PC-3 (cell line): ENCODE results near the gene VASH1. TPM values are rescaled to one million over a fixed set of nuclear protein-coding genes. Genes with fewer than 3 reads are reported as not detected.

Experiments used
- ATAC-seq: fragments of 200-7000 bp; cut with Tn5 transposase; 2 replicates; pipeline ENCODE4 v1.9.1; 2020; ENCODE audit warnings: mild to moderate bottlenecking, moderate library complexity
- BruUV-seq: library from RNA; stranded (reverse); fragments of 400-500 nt; replicated peaks from 2 replicates; lab custom pipeline; 2021; lab: Mats Ljungman, UMichigan
- CTCF ChIA-PET: fragments of 300-600 bp; sonication (Branson Sonifier 250); formaldehyde crosslinking; loops from one replicate; lab custom pipeline; 2022; ENCODE audit warnings: antibody characterized with exemption; lab: Charles Lee
- POLR2A ChIA-PET: fragments of 300-600 bp; sonication (Branson Sonifier 250); formaldehyde crosslinking; loops from one replicate; lab custom pipeline; 2022; ENCODE audit warnings: antibody characterized with exemption; ENCODE audit not compliant: unreplicated experiment; lab: Charles Lee
- DNase-seq: peaks from one replicate; pipeline ENCODE4 v3.0.0-alpha.2; 2015
- H2AFZ ChIP-seq: fragments of 300-600 bp; sonication (generic); 2 replicates; pipeline ENCODE4 v1.6.0; 2016; ENCODE audit warnings: antibody characterized with exemption, low read length
- H3F3A ChIP-seq: fragments of 300-600 bp; sonication (generic); one replicate; pipeline ENCODE4 v1.6.0; 2017; ENCODE audit warnings: antibody characterized with exemption, low read length, control low read depth, mild to moderate bottlenecking; ENCODE audit not compliant: unreplicated experiment
- H3K27ac ChIP-seq: fragments of 300-600 bp; sonication (generic); 2 replicates; pipeline ENCODE4 v1.5.1; 2016; ENCODE audit warnings: mild to moderate bottlenecking, low read length
- H3K27me3 ChIP-seq: fragments of 300-600 bp; sonication (generic); 2 replicates; pipeline ENCODE4 v1.6.1; 2016; ENCODE audit warnings: low read length, mixed read lengths
- H3K36me3 ChIP-seq: fragments of 300-600 bp; sonication (generic); 2 replicates; pipeline ENCODE4 v1.6.1; 2016; ENCODE audit warnings: low read depth, mixed run types, low read length, mixed read lengths
- H3K4me1 ChIP-seq: fragments of 300-600 bp; sonication (generic); 2 replicates; pipeline ENCODE4 v1.5.1; 2016; ENCODE audit warnings: low read length; ENCODE audit not compliant: insufficient read depth
- H3K4me2 ChIP-seq: fragments of 300-600 bp; sonication (generic); 2 replicates; pipeline ENCODE4 v1.6.0; 2016; ENCODE audit warnings: low read length
- H3K4me3 ChIP-seq: fragments of 300-600 bp; sonication (generic); 2 replicates; pipeline ENCODE4 v1.5.1; 2016; ENCODE audit warnings: mild to moderate bottlenecking, low read length, mixed read lengths
- H3K79me2 ChIP-seq: fragments of 300-600 bp; sonication (generic); 2 replicates; pipeline ENCODE4 v1.6.1; 2017; ENCODE audit warnings: low read length, mixed read lengths
- H3K9ac ChIP-seq: fragments of 300-600 bp; sonication (generic); 2 replicates; pipeline ENCODE4 v1.6.0; 2016; ENCODE audit warnings: mild to moderate bottlenecking, low read length
- H3K9me2 ChIP-seq: fragments of 300-600 bp; sonication (generic); replicated peaks from 2 replicates; pipeline ENCODE4 v1.6.1; 2016; ENCODE audit warnings: mixed run types, low read length, mixed read lengths
- H3K9me3 ChIP-seq: fragments of 300-600 bp; sonication (generic); 2 replicates; pipeline ENCODE4 v1.6.1; 2016; ENCODE audit warnings: low read length, mixed read lengths
- H4K20me1 ChIP-seq: fragments of 300-600 bp; sonication (generic); 2 replicates; pipeline ENCODE4 v1.6.1; 2016; ENCODE audit warnings: low read length, mixed read lengths
- EZH2 ChIP-seq: fragments of 300-600 bp; sonication (generic); IDR thresholded peaks from one replicate; pipeline ENCODE4 v1.6.1; 2017; ENCODE audit warnings: antibody characterized with exemption, mild to moderate bottlenecking, low read length; ENCODE audit not compliant: unreplicated experiment
- EZH2phosphoT487 ChIP-seq: fragments of 300-600 bp; sonication (generic); IDR thresholded peaks from 2 replicates; pipeline ENCODE4 v1.6.1; 2018; ENCODE audit warnings: mild to moderate bottlenecking, antibody characterized with exemption, low read length, borderline replicate concordance
- intact Hi-C: fragments of 100-400 bp; cut with micrococcal nuclease; formaldehyde crosslinking; loops from 2 replicates; pipeline ENCODE4 v1.9.0; 2023
- total RNA-seq: library from RNA; depleted of rRNA; stranded (reverse); fragments of >200 nt; gene quantifications from 2 replicates; pipeline ENCODE4 v1.2.3, GENCODE V29; 2014
- TF ChIP-seq, protein P1 (sequence below): fragments of 300-600 bp; sonication (generic); conservative IDR thresholded peaks from 2 replicates; pipeline ENCODE4 v1.5.1; 2017; ENCODE audit warnings: antibody characterized with exemption, low read depth, mild to moderate bottlenecking, low read length

Gene VASH1
- total RNA-seq, 1 experiment from 2014 or later: 1.8 TPM

DNA sequence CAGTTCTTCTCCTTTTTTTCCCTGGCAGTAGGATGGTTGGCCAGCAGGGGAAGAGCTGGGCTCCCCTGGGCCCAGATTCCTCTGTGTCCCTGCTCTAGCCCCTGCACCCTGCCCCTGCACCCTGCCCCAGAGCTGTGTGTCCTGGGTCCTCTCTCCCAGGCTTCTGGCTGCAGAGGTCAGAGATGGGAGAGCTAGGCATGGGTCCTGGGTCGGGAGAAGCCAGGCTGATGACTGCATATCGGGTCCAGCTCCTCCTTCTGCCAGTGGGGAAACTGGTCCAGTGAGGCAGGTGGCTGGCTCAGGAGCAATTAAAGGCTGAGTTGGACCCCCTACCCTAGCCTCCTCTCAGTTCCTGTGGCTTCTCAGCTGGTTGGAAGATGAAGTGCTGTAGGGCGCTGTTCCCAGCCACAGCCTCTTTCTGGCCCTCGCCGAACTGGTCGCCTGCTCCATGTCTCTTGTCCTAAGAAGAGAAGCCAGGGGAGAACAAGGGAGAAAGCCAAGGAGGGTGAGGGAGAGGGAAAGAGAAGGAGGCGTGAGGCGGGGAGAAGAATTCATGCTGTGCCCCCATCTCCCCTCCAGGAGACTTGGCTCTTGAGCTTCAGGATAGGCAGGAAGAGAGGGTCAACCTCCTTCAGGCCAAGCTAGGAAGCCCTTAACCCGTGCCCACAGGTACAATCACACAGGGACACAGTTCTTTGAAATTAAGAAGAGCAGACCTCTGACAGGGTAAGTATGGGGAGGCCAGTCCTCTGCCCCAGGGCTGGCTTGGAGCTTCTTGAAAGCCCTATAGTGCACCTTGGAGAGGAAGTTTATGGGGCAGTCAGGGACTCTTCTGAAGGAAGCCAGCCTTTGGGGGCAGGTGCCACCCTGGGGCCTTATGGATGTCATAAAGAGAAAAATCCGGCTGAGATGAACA lies 9.5 kb downstream of the VASH1 start:
- no peak overlapping the region for H3K9ac ChIP-seq
- H3K79me2 ChIP-seq: no peaks in the 10 kb centered on the region
- no peaks in the 10 kb centered on the region for H3K9me3 ChIP-seq
- DNase-seq (no peak), ATAC-seq (no peak)
- H3K27me3 ChIP-seq: peaks cover 5% of the 10 kb centered on the region; the same call in 1 of the 2 replicates
- H3K4me2 ChIP-seq: no peak overlapping the region
- H4K20me1 ChIP-seq: no peaks in the 10 kb centered on the region
- TF ChIP-seq, protein P1, sequence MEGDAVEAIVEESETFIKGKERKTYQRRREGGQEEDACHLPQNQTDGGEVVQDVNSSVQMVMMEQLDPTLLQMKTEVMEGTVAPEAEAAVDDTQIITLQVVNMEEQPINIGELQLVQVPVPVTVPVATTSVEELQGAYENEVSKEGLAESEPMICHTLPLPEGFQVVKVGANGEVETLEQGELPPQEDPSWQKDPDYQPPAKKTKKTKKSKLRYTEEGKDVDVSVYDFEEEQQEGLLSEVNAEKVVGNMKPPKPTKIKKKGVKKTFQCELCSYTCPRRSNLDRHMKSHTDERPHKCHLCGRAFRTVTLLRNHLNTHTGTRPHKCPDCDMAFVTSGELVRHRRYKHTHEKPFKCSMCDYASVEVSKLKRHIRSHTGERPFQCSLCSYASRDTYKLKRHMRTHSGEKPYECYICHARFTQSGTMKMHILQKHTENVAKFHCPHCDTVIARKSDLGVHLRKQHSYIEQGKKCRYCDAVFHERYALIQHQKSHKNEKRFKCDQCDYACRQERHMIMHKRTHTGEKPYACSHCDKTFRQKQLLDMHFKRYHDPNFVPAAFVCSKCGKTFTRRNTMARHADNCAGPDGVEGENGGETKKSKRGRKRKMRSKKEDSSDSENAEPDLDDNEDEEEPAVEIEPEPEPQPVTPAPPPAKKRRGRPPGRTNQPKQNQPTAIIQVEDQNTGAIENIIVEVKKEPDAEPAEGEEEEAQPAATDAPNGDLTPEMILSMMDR: no peak
- no peak for TF ChIP-seq EZH2phosphoT487
- TF ChIP-seq EZH2: no peak
- BruUV-seq: no TSS peak
- no peak overlapping the region for H2AFZ ChIP-seq
- no peaks in the 10 kb centered on the region for H3F3A ChIP-seq
- H3K27ac ChIP-seq: no peak overlapping the region
- H3K4me1 ChIP-seq: peaks cover 11% of the 10 kb centered on the region
- H3K9me2 ChIP-seq: no peaks in the 10 kb centered on the region
- ChIA-PET POLR2A (no interaction called here), CTCF (no interaction called here)
- H3K4me3 ChIP-seq: no peak overlapping the region
- H3K36me3 ChIP-seq: no peaks in the 10 kb centered on the region
- intact Hi-C loops: no loop called here

DNA sequence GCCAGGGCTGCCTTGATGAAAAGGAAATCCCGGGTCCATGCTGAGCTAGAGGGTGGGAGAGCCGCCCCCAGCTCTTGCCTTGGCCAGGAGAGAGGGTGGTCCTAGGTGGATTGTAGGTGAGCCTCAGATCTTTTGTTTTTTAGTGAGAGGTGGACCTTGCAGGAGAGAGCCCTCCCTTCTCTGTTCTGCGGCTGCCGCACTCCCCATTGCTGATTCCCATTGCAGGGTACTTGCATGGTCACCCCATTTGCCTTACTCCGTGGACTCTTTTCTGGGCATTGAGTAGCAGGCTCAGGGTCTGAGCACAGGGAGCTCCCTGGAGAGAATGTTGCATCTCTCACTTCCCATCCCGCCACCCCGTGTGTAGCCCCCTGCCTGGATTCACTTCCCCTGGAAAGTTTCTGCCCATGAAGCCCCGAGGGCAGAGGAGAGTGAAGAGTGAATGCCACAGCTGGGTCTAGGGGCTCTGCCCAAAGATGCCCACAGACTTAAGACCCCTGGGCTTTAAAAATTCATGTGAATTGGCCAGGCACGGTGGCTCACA lies 10.2 kb downstream of the VASH1 start:
- Histone ChIP-seq H3K27ac (no peak overlapping the region), H3K9me2 (no peaks in the 10 kb centered on the region), H3K27me3 (peaks cover 5% of the 10 kb centered on the region; the same call in 1 of the 2 replicates), H3K9me3 (no peaks in the 10 kb centered on the region), H3K4me1 (peaks cover 11% of the 10 kb centered on the region), H3K4me2 (no peak overlapping the region), H2AFZ (no peak overlapping the region), H3F3A (no peaks in the 10 kb centered on the region), H3K79me2 (no peaks in the 10 kb centered on the region), H4K20me1 (no peaks in the 10 kb centered on the region), H3K9ac (no peak overlapping the region), H3K36me3 (no peaks in the 10 kb centered on the region), H3K4me3 (no peak overlapping the region)
- ChIA-PET POLR2A (no interaction called here), CTCF (no interaction called here)
- TF ChIP-seq, protein P1: no peak
- TF ChIP-seq EZH2phosphoT487 (no peak), EZH2 (no peak)
- BruUV-seq: no TSS peak
- DNase-seq (no peak), ATAC-seq (no peak)
- intact Hi-C loops: no loop called here
